ENCODE data around the gene U2AF2.

DNA sequence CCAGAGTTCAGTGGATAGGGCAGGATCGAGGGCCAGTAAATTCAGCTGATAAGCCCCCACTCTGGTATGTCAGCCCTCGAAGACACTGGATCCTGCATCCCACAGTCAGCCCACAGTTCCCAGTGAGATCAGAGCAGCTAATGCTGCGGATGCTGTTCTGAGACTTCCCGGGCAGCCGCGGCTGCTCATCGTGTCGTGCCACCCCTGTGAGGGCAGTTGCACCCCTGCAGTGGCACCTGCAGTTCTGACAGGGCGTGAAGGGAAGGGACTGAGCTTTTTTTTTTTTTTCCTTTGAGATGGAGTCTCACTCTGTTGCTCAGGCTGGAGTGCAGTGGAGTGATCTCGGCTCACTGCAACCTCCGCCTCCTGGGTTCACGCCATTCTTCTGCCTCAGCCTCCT lies 12.7 kb downstream of the U2AF2 start:
- TF ChIP-seq, protein P1, sequence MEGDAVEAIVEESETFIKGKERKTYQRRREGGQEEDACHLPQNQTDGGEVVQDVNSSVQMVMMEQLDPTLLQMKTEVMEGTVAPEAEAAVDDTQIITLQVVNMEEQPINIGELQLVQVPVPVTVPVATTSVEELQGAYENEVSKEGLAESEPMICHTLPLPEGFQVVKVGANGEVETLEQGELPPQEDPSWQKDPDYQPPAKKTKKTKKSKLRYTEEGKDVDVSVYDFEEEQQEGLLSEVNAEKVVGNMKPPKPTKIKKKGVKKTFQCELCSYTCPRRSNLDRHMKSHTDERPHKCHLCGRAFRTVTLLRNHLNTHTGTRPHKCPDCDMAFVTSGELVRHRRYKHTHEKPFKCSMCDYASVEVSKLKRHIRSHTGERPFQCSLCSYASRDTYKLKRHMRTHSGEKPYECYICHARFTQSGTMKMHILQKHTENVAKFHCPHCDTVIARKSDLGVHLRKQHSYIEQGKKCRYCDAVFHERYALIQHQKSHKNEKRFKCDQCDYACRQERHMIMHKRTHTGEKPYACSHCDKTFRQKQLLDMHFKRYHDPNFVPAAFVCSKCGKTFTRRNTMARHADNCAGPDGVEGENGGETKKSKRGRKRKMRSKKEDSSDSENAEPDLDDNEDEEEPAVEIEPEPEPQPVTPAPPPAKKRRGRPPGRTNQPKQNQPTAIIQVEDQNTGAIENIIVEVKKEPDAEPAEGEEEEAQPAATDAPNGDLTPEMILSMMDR (conservative IDR thresholded peaks at IDR 0.05 in 1 of 2, IDR thresholded peaks at IDR 0.05 in 1 of 2; ENCODE audit: extremely low read depth in 1 of 2, insufficient read depth in 1 of 2, low read depth in 1 of 2, low read length in 2 of 2) = no peak
- TF ChIP-seq EZH2 (IDR thresholded peaks at IDR 0.05; ENCODE audit: borderline replicate concordance, low read length) = no peak
